Body of pancreas (tissue), 4 donors: ENCODE data around the gene PDK4. TPM values are rescaled to one million over a fixed set of nuclear protein-coding genes. Genes with fewer than 3 reads are reported as not detected.

Experiments used
- ATAC-seq: fragments of 150-250 bp; one replicate; pipeline ENCODE4 v1.9.1; 2016
- DNase-seq, 4 donors: peaks; one replicate each; pipeline ENCODE4 v3.0.0-alpha.2; 2019
- H3K27ac ChIP-seq, 4 donors: fragments of 200-600 bp; sonication (generic); 1 replicate in 3 of 4; 2 replicates in 1 of 4; pipeline versions ENCODE4 v1.5.1 to v1.6.1; 2016 to 2019; ENCODE audit warnings: mild to moderate bottlenecking in 1 of 4, mixed read lengths in 1 of 4, moderate library complexity in 1 of 4
- H3K27me3 ChIP-seq, 2 donors: fragments of 200-600 bp; sonication (generic); one replicate each; pipeline ENCODE4 v1.6.0; 2016; ENCODE audit warnings: mild to moderate bottlenecking in 1 of 2
- H3K36me3 ChIP-seq, 2 donors: fragments of 200-600 bp; sonication (generic); replicated peaks in 1 of 2; 2 replicates each; pipeline ENCODE4 v1.5.1; 2016; ENCODE audit warnings: low read depth in 2 of 2; ENCODE audit not compliant: insufficient read depth in 1 of 2
- H3K4me1 ChIP-seq: fragments of 200-600 bp; sonication (generic); one replicate; pipeline ENCODE4 v1.6.0; 2016
- H3K4me3 ChIP-seq, 2 donors: fragments of 200-600 bp; sonication (generic); 1 replicate in 1 of 2; 2 replicates in 1 of 2; pipeline ENCODE4 v1.5.1; 2016 to 2019
- H3K9me3 ChIP-seq, 3 donors: fragments of 200-600 bp; sonication (generic); 1 replicate in 2 of 3; 2 replicates in 1 of 3; pipeline ENCODE4 v1.5.1; 2016
- POLR2A ChIP-seq, 3 donors: fragments of 450-650 bp; IDR thresholded peaks; one replicate each; pipeline ENCODE4 v1.6.1; 2016; ENCODE audit warnings: antibody characterized with exemption in 3 of 3, mild to moderate bottlenecking in 2 of 3
- WGBS, 2 donors: methylation state at CpG; one replicate each; pipeline ENCODE4 v1.1.5; 2017; 5-methylcytosine and 5-hydroxymethylcytosine counted together
- intact Hi-C: fragments of 100-400 bp; cut with DNase I; formaldehyde crosslinking; loops from one replicate; pipeline ENCODE4 v1.15.1; 2023
- total RNA-seq, 2 donors: library from RNA; depleted of rRNA; stranded (reverse); fragments of >200 nt; gene quantifications; one replicate each; pipeline ENCODE4 v1.1.0, GENCODE V29; 2016
- TF ChIP-seq, protein P1 (sequence below), 7 experiments: fragments of 450-650 bp in 4 of 7; fragments of 200-600 bp in 3 of 7; sonication (generic) in 3 of 7; IDR thresholded peaks; one replicate each; pipeline ENCODE4 v1.5.1; 2016 to 2019; ENCODE audit warnings: antibody characterized with exemption in 7 of 7

Gene PDK4
- total RNA-seq, 2 donors from 2014 or later, result 234 to 308 TPM

DNA sequence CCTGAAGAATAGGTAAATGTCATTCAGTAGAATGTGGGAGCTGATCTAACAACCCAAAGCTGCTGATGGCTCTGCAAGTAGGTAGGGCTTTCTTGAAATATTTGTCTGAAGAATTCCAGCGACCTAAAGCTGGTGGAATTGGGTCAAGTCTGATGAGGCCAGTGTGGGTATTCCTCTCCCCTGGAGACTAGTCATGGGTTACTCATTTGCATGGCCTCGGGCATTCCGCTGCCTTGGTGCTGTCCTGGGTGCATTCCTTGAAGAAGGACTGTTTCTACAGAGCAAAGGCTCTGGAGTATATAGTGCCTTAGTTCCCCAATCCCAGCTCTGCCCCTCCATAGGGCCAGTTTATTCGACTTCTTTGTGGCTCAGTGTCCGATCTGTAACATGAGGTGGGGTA, 19.2 kb downstream of the PDK4 start:
- no peaks in the 10 kb centered on the region for H3K4me1 ChIP-seq
- no peaks in the 10 kb centered on the region for H3K9me3 ChIP-seq
- H3K36me3 ChIP-seq, result no peaks in the 10 kb centered on the region
- DNase-seq (no peak), ATAC-seq (no peak)
- TF ChIP-seq, protein P1, sequence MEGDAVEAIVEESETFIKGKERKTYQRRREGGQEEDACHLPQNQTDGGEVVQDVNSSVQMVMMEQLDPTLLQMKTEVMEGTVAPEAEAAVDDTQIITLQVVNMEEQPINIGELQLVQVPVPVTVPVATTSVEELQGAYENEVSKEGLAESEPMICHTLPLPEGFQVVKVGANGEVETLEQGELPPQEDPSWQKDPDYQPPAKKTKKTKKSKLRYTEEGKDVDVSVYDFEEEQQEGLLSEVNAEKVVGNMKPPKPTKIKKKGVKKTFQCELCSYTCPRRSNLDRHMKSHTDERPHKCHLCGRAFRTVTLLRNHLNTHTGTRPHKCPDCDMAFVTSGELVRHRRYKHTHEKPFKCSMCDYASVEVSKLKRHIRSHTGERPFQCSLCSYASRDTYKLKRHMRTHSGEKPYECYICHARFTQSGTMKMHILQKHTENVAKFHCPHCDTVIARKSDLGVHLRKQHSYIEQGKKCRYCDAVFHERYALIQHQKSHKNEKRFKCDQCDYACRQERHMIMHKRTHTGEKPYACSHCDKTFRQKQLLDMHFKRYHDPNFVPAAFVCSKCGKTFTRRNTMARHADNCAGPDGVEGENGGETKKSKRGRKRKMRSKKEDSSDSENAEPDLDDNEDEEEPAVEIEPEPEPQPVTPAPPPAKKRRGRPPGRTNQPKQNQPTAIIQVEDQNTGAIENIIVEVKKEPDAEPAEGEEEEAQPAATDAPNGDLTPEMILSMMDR (IDR thresholded peaks at IDR 0.05), result no peak
- no peak for TF ChIP-seq POLR2A (IDR thresholded peaks at IDR 0.05)
- intact Hi-C loops, result no loop called here
- H3K27ac ChIP-seq, result no peak overlapping the region
- WGBS, 2 donors, result 79 to 80% methylated on average over 5 of the region's 5 CpGs
- no peak overlapping the region for H3K4me3 ChIP-seq
- no peaks in the 10 kb centered on the region for H3K27me3 ChIP-seq

DNA sequence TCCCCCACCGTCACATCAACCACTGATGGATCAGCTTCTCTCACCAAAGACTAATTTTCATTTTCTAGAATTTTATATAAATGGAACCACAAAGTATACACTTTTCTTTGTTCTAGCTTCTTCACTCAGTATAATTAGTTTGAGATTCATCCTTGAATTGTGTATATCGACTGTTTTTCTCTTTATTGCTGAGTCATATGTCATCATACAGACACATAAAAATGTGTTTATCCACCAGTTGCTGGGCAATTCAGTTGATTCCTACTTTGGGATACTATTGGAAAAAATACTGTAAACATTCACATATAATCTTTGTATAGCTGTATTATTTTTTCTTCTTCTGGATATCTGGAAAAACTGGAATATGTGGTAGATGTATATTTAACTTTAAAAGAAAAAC, 26.6 kb downstream of the PDK4 start:
- Histone ChIP-seq H3K4me3 (no peak overlapping the region), H3K9me3 (no peaks in the 10 kb centered on the region), H3K36me3 (no peaks in the 10 kb centered on the region), H3K27ac (no peak overlapping the region), H3K4me1 (no peaks in the 10 kb centered on the region), H3K27me3 (no peaks in the 10 kb centered on the region)
- no peak for ATAC-seq
- 84 to 87% methylated on average over 2 of the region's 2 CpGs for WGBS, 2 donors
- intact Hi-C loops, result no loop called here
- TF ChIP-seq POLR2A (IDR thresholded peaks at IDR 0.05), result no peak
- TF ChIP-seq, protein P1 (IDR thresholded peaks at IDR 0.05), result no peak
- DNase-seq, result no peak

DNA sequence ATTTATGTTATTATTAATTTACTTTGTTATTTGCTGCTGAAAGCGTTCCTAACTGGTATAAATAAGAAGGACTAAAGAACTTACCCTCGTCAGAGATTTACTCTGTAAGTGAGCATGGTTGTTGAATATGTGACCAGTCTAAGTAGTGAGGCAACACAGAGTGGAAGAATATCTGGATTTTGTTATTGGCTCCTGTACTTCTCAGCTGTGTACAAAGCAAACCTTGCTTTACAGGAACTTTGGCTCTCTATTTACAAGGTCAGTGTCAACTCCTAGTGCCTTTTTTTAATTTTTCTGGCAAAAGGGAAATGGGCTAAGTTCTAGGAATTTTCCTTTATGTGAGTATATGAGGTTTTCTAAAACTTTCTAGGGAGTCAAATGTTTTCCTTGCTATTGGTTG, 35.6 kb downstream of the PDK4 start:
- Histone ChIP-seq H3K4me1 (peaks cover 15% of the 10 kb centered on the region), H3K9me3 (no peaks in the 10 kb centered on the region), H3K4me3 (no peak overlapping the region), H3K27me3 (no peaks in the 10 kb centered on the region), H3K36me3 (no peaks in the 10 kb centered on the region), H3K27ac (peak overlapping the region in 2 of 4 donors; percentile 5 to 35)
- peak; percentile 93 for ATAC-seq
- 61 to 67% methylated on average over 2 of the region's 2 CpGs for WGBS, 2 donors
- TF ChIP-seq POLR2A (IDR thresholded peaks at IDR 0.05), result peak in 1 of 3 donors; percentile 15
- TF ChIP-seq, protein P1 (IDR thresholded peaks at IDR 0.05), result no peak
- DNase-seq, result no peak
- intact Hi-C loops, result no loop called here

DNA sequence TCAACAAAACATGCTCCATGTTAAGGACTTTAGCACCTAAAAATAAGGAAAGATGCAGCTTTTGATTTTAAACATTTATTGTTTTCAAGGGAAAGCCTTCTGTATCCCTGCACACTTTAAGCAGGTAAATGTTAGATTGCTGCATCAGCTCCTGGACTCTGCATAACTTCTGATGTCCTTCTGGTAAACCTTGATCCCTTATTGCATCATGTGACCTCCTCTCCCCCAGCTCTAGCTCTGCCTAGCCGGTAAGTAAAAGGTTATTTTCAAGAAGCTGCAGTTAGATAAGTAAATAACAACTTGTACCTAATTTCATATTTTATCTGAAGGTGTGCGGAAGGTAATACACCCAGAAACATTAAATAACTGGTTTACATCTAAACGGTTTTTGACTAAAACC, 37.5 kb downstream of the PDK4 start:
- ATAC-seq (peak; percentile 56), DNase-seq (no peak)
- no peaks in the 10 kb centered on the region for H3K27me3 ChIP-seq
- H3K4me1 ChIP-seq, result peaks cover 22% of the 10 kb centered on the region
- TF ChIP-seq POLR2A (IDR thresholded peaks at IDR 0.05), result no peak
- TF ChIP-seq, protein P1 (IDR thresholded peaks at IDR 0.05), result no peak
- H3K27ac ChIP-seq, result no peak overlapping the region
- no peaks in the 10 kb centered on the region for H3K9me3 ChIP-seq
- intact Hi-C loops, result no loop called here
- no peak overlapping the region for H3K4me3 ChIP-seq
- 35 to 37% methylated on average over 3 of the region's 3 CpGs for WGBS, 2 donors
- no peaks in the 10 kb centered on the region for H3K36me3 ChIP-seq

DNA sequence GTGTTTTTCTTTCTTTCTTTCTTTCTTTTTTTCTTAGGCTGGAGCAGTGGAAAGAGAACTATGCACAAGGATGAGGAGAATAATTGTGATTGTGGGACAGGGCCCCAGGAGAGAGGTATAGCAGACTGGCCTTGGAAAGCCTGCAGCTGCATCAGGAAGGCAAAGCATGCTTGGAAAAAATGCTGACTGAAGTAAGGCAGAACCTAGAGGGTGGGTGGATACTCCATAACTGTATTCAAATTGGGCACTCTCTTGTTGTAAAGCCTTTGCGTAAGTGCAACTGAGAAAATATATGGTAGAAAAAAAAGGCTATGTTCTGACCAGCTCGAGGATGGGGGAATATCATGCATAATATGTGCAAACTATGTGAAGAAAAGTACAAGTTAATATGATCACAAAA, 39.5 kb downstream of the PDK4 start:
- no peak for ATAC-seq
- H3K4me1 ChIP-seq, result peaks cover 22% of the 10 kb centered on the region
- DNase-seq, result no peak
- no peak overlapping the region for H3K27ac ChIP-seq
- H3K27me3 ChIP-seq, result no peaks in the 10 kb centered on the region
- H3K9me3 ChIP-seq, result no peaks in the 10 kb centered on the region
- H3K36me3 ChIP-seq, result no peaks in the 10 kb centered on the region
- 79 to 96% methylated on average over 2 of the region's 2 CpGs for WGBS, 2 donors
- TF ChIP-seq POLR2A (IDR thresholded peaks at IDR 0.05), result no peak
- TF ChIP-seq, protein P1 (IDR thresholded peaks at IDR 0.05), result no peak
- intact Hi-C loops, result no loop called here
- H3K4me3 ChIP-seq, result no peak overlapping the region
